Left renal pelvis (tissue), 4 donors: ENCODE data around the gene CDC27. TPM values are rescaled to one million over a fixed set of nuclear protein-coding genes. Genes with fewer than 3 reads are reported as not detected.
"Not testable (repeated sequence)": the region's sequence is repeated elsewhere in the genome, so short reads cannot be mapped to it uniquely, and the experiment has no call there.

Experiments
- DNase-seq, 4 donors: peaks; one replicate each; pipeline ENCODE4 v3.0.0-alpha.2; 2013; ENCODE audit warnings: low read depth in 4 of 4, low spot score in 3 of 4
- polyA plus RNA-seq, 4 donors: library from polyadenylated mRNA; unstranded; fragments of 120-200 nt; gene quantifications; one replicate each; pipeline ENCODE4 v1.2.1, GENCODE V29; 2013; ENCODE audit not compliant: insufficient read length in 4 of 4

CDC27 gene
- polyA plus RNA-seq, 4 donors: 48.3 to 68.1 (median 59.7) TPM

DNA sequence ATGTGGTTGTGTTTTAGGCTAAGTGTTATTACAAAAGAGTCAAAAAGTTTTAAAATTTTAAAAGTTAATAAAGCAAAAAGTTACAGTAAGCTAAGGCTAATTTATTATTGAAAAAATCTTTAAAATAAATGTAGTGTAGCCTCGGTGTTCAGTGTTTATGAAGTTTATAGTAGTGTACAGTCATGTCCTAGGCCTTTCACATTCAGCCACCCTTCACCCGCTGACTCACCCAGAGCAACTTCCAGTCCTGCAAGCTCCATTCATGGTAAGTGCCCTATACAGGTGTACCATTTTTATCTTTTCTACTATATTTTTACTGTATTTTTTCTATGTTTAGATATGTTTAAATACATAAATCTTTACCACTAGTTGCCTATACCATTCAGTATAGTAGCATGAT lies 111.5 kb downstream of the CDC27 start:
- DNase-seq: no peak

DNA sequence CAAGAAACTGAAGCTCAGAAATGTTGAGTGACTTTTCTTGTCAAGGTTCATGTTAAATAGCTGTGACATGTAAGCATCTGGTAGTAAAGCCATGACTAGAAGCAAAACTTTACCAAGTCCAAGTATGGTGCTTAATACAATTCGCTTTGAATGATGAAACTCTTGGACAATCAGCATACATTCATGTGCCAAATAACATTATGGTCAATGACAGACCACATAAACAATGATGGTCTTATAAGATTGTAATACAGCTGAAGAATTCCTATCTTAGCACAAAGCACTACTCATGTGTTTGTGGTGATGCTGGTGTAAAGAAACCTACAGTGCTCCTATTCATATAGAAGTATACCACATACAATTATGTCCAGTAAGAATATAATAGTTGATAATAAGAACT lies 112.9 kb downstream of the CDC27 start:
- no peak for DNase-seq

DNA sequence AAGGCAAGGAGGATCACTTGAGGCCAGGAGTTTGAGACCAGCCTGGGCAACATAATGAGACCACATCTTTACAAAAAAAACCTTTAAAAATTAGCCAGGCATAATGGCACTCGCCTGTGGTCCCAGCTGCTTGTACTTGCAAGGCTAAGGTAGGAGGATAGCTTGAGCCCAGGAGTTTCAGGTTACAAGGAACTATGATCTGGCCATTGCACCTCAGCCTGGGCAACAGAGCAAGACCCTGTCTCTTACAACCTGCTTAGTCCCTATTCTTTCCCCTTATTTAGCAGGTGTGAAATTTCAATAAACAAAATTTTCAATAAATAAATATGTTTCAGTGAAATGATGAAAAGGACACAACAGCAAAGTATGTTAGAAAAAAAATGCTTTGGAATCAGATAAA lies 114.7 kb downstream of the CDC27 start:
- DNase-seq: not testable (repeated sequence)

DNA sequence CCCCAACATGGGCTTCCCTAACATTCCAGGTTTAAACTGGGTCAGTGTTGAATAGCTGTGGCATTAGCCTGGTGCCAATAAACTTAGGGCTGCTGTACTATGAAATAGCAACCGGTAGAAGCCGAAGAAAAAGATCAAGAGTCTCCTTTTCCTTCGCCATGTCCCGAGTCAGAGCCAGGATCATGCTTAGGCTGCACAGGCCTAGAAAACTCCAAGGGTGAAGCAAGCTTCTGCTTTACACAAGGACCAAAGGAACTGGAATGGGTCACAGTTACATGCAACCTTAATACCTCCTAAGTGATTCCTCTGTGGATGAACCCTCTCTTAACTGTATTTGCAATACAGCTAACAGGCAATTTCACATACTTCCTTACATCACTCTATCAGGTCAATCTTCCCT lies 115.5 kb downstream of the CDC27 start:
- not testable (repeated sequence) for DNase-seq

DNA sequence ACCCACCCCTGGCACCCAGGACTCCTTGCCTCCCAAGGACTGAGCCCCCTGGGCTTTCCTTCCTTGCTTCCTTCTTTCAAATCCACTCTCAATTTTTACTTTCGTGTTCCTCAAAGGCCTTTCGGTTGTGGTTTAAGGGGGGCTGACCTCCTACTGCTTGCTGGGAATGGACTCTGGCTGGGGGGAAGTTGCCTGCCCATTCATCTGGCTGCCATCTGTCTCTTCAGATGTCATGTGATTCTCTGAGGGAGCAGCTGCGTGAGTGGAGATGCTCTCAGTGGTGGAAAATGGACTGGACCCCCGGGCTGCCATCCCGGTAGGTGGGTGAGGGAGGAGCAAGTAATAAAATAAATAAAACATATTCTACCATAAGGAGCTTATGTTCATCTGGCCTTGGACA lies 116.2 kb downstream of the CDC27 start:
- no peak for DNase-seq

DNA sequence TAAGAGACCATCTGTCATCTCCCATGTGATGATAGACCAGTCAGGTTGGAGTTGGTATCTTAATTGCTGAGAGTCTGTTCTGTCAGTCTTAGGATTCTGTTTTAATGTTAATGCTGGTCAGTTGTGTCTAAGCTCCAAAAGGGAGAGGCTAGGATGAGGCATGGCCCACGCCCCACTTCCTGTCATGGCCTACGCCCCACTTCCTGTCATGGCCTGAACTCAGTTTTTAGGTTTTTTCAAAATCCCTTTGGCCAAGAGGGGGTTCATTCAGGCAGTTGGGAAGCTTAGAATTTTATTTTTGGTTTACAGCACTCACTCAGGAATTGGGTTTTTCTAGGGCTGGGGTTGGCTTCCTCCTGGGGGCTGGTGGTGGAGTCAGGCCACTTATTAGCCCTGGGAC lies 117.9 kb downstream of the CDC27 start:
- not testable (repeated sequence) for DNase-seq

DNA sequence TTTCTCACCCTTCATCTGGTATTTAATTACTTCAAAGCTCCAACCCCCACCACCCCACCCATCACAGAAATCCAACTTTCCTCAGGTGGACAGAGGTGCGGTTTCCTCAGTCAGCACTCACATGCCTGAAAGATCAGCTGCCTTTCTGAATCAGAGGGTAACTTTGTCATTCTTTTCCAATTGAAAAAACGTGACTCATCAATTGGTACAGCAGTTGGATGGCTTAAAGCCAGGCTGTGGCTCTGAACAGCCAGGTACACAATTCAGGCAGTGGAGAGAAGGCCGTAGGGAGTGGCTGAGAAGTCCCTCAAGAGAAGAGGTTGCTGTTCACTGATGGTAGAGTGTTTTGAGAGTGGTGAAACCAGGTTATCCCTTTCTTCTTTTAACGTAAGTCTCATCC lies 118.8 kb downstream of the CDC27 start:
- DNase-seq: not testable (repeated sequence)

Other genes starting within 250 kb of the CDC27 start
- gene RPRML, start 210.0 kb downstream of the CDC27 start, polyA plus RNA-seq: not detected
- gene MYL4, start 20.1 kb upstream of the CDC27 start, polyA plus RNA-seq: 10 to 100 TPM in 1 of 4 donors, 1 to 10 TPM in 3; 2.2 to 19.0 (median 3.4) TPM
- gene ITGB3, start 64.5 kb upstream of the CDC27 start, polyA plus RNA-seq: 10 to 100 TPM; 15.9 to 20.7 (median 16.6) TPM
- gene EFCAB13, start 134.7 kb upstream of the CDC27 start, polyA plus RNA-seq: 1 to 10 TPM; 4.6 to 9.3 (median 7.5) TPM